ENCODE measurements around the gene CDKN2AIPNL.
A peak's percentile ranks its signal among the peaks of the same experiment; 100 is the strongest.
"Not testable (repeated sequence)": the region's sequence is repeated elsewhere in the genome, so short reads cannot be mapped to it uniquely, and the experiment has no call there.

CDKN2AIPNL gene

DNA sequence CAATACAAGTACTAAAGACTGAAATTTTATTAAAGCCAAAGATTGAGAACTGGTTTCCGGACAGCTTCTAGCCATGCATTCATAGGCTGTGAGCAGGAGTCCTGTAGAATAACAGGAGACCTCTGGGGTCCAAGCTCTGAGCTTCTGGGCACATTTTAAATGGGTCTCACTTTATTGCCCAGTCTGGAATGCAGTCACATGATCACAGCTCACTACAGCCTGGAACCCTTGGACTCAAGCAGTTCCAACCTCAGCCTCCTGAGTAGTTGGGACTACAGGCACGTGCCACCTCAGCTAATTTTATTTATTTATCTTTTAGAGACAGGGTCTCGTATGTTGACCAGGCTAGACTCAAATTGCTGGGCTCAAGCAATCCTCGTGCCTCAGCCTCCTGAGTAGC lies 15.4 kb downstream of the CDKN2AIPNL start:
- DNase-seq, result no peak

- DNase-seq, result no peak
Observed at GRCh38 chr5:134394932-134395331, 16.7 kb downstream of the CDKN2AIPNL start.

DNA sequence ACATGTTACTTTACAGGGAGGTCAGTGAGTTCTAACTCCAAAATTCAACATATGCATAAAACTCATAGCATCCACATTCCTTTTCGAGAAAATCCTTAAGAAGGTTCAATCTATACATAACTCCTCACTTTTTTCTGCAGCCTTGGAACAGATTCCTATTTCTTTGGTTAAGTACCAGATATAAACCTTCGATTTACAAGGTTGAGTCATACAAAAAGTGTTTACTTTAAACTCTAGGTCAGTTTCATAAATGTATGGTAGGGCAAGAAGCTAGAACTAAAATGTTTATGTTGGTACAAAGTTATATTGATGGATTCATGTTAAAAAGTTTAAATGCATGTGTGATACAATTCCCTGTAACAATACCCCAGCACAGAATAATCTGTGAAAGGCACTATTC lies 19.4 kb downstream of the CDKN2AIPNL start:
- DNase-seq, result no peak

GRCh38 chr5:134387443-134387842 lies 24.2 kb downstream of the CDKN2AIPNL start:
- no peak for DNase-seq

- no peak for DNase-seq
Observed at GRCh38 chr5:134383980-134384697, 27.5 kb downstream of the CDKN2AIPNL start.

DNA sequence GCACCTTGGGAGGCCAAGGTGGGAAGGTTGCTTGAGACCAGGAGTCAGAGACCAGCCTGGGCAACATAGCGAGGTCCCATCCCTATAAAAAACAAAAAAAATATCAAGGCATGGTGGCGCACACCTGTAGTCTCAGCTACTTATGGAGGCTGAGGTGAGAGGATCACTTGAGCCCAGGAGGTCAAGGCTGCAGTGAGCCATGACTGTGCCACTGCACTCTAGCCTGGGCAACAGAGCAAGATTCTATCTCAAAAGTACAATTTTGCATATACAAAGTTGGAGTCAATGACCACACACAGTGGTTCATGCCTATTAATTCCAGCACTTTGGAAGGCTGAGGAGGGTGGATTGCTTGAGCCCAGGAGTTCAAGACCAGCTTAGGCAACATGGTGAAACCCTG lies 29.5 kb downstream of the CDKN2AIPNL start:
- DNase-seq, result not testable (repeated sequence)

- no peak for DNase-seq
Observed at GRCh38 chr5:134380346-134380745, 31.3 kb downstream of the CDKN2AIPNL start.

DNA sequence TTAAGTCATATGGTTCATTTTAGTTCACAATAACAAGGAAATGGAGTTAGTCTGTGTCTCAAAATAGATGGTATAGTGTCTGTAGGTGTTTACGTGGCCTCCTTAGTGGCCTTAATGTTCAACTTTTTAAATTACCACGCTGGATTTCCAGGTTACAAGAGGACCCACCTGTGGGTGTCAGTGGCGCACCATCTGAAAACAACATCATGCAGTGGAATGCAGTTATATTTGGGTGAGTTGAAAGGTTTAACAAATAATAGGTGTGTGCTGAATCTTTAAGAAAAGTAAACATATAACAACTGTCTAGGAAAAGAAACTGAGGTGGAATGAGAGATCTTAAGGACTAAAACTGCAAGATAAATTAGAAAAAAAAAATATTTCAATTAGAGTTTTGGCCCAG lies 37.4 kb downstream of the CDKN2AIPNL start:
- DNase-seq, result no peak

- not testable (repeated sequence) for DNase-seq
Observed at GRCh38 chr5:134373633-134374032, 38.0 kb downstream of the CDKN2AIPNL start.

DNA sequence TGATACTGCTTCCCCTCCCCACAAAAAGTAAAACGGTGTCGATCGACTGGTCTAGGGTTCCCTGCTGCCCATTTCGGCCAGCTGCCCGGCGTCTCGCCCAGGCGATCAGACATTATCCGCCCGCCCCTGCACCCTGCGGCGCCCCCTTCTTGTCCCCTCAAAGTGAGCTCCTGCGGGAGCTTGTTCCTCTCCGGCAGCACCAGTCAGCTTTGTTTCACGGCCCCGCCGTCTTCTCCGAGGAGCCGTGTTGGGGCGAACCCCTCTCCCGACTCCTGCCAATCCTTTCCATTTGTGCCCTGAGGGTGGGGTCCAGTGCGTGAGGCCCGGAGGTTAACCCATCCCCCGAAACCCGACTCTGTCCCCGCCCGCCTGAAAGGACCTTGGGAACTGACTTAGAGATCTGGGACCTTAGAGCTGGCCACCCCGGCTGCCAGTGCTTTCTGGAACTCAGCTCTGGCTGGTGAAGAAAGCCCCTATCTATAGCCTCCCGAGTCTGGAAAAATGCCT lies 39.8 kb downstream of the CDKN2AIPNL start:
- peak; percentile 43 for DNase-seq

- peak; percentile 98 for DNase-seq
Observed at GRCh38 chr5:134370871-134371833, 40.5 kb downstream of the CDKN2AIPNL start, which contains the start of gene UBE2B. Gene UBE2B (plus strand): TSS chr5:134371569. CDS start chr5:134371596, 27 bp downstream.

GRCh38 chr5:134370311-134370870 lies 41.3 kb downstream of the CDKN2AIPNL start:
- peak; percentile 31 for DNase-seq

DNA sequence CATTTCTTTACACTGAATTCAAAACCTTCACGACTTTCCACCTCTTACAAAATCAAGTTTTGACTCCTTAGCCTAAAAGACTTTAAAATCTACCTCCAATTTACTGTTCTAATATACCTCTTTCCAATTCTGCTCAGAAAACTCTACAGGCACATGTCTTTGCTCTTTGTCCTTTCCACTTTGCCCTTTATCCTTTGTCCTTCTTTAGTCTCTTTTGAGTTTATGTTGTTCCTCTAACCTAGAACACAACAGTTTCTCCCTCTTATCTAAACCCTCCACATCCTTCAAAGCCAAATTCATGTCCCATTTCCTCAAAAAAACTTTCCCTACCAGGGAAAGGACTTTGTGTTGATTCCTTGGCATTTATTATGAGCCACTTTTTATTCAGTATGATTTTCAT lies 46.1 kb downstream of the CDKN2AIPNL start:
- no peak for DNase-seq

- no peak for DNase-seq
Observed at GRCh38 chr5:134355681-134356080, 56.0 kb downstream of the CDKN2AIPNL start.
